ENCODE data around the gene RNPEPL1. TPM values are rescaled to one million over a fixed set of nuclear protein-coding genes. Genes with fewer than 3 reads are reported as not detected.

The RNPEPL1 gene
- total and polyA plus RNA-seq, 12 donors: 5.1 to 259 (median 59.5) TPM

DNA sequence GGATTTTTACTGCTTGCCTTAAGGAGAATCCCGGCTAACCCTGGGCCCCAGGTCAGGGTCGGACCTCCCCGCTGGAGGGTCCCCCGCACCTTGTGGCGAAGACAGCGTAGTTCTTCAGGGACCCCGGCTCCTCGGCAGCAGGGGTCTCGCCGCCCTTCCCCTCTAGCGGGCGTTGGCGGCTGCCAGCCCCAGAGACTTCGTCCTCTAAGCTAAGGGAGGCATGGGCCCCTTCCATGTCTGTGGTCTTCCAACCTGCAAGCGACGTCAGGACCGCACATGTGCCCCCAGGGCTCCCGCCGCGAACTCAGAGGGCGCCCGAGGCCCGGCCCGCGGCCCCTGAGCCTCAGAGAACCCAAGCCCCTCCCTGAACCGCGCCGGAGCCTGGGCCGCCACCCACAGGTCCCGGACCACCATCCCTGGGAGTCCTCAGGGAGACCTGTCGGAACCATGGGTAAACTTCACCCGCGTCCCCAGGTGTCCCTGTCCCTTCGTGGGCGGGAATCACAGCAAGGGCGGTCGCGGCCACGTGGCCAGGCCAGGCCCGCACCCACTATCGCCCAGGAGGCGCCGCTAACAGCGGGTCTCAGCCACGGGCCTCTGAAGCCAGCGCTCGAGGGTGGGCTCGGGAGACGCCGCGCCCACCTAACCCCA lies 11.1 kb upstream of the RNPEPL1 start:
- intact Hi-C loops (cut with DNase I): no loop called here
- DNase-seq: peak in 5 of 7 donors; percentile 19 to 53 (median 20)
- TF ChIP-seq POLR2A (IDR thresholded peaks at IDR 0.05): no peak
- TF ChIP-seq, protein P1, sequence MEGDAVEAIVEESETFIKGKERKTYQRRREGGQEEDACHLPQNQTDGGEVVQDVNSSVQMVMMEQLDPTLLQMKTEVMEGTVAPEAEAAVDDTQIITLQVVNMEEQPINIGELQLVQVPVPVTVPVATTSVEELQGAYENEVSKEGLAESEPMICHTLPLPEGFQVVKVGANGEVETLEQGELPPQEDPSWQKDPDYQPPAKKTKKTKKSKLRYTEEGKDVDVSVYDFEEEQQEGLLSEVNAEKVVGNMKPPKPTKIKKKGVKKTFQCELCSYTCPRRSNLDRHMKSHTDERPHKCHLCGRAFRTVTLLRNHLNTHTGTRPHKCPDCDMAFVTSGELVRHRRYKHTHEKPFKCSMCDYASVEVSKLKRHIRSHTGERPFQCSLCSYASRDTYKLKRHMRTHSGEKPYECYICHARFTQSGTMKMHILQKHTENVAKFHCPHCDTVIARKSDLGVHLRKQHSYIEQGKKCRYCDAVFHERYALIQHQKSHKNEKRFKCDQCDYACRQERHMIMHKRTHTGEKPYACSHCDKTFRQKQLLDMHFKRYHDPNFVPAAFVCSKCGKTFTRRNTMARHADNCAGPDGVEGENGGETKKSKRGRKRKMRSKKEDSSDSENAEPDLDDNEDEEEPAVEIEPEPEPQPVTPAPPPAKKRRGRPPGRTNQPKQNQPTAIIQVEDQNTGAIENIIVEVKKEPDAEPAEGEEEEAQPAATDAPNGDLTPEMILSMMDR (IDR thresholded peaks at IDR 0.05): no peak
- WGBS, 4 donors: 29 to 56% (median 31%) methylated on average over 6 to 51 of the region's 51 CpGs; no CpG with 5 or more reads in 1 of the 4 donors
- no peak overlapping the region for H3K27ac ChIP-seq
- H3K36me3 ChIP-seq (replicated peaks in 1 of 2): peaks cover 0 to 7% of the 10 kb centered on the region in 2 donors
- H3K27me3 ChIP-seq: no peaks in the 10 kb centered on the region
- peaks cover 16 to 42% of the 10 kb centered on the region in 2 donors for H3K4me1 ChIP-seq (replicated peaks in 1 of 2)
- no peaks in the 10 kb centered on the region for H3K9me3 ChIP-seq (replicated peaks in 1 of 3)
- peak overlapping the region in 2 of 4 donors; percentile 42 to 64 for H3K4me3 ChIP-seq

DNA sequence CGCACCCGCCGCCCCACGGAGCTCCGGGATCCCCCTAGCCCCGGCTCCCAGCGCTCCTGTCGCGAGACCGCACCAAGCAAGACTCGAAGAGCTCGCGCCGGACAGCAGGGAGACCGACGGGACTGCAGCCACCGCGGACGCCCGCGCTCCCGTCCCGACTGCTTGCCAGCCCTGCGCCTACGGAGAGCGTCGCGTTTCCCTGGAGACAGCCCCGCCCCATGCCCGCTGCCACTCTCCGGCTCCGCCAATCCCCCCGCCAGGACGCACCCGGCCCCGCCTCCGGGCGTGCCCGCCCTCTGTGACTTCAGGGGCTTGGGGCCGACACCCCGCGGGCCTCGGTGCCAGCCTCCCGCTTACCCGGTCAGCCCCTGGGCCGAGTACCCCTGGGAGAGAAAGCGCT lies 10.5 kb upstream of the RNPEPL1 start, which contains the start of gene ANKMY1:
Gene ANKMY1, minus strand, starts transcription at position 181 of the 400 bp plus-strand sequence. CDS start 653 bp downstream, outside the sequence.
- H3K4me1 ChIP-seq (replicated peaks in 1 of 2): peaks cover 16 to 44% of the 10 kb centered on the region in 2 donors
- peak; percentile 70 to 80 (median 75) for DNase-seq
- 4 to 6% methylated on average over 47 of the region's 47 CpGs; no CpG with 5 or more reads in 2 of the 4 donors for WGBS, 4 donors

DNA sequence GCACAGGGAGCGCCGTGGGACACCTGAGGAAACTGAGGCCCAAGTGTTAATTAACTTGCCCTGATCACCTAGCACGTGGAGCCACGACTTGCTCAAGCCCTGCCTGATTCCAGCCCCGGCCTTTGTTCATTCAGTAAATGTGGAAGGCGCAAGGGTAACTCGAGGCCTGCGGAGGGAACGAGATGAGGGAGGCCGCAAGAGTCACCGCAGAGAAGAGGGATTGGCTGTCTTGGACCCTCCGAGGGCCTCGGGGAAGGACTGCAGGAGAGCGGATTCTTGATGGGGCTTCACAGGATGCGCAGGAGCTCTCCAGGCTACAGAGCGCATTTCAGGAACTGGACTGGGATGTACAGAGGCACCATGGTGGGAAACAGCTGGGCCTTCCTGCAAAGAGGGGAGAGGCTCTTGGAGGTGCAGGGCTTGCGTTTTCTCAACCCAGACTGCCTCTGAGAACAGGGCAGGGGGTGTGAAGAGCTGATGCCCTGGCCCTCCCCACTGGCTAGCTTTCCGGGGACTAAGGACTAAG lies 10.0 kb upstream of the RNPEPL1 start:
- Histone ChIP-seq H3K4me1 (replicated peaks in 1 of 2) (peaks cover 16 to 44% of the 10 kb centered on the region in 2 donors), H3K4me3 (peak overlapping the region in 1 of 4 donors; percentile 64), H3K27me3 (no peaks in the 10 kb centered on the region), H3K27ac (no peak overlapping the region), H3K9me3 (replicated peaks in 1 of 3) (no peaks in the 10 kb centered on the region), H3K36me3 (replicated peaks in 1 of 2) (no peaks in the 10 kb centered on the region)
- WGBS, 4 donors: 76 to 84% (median 81%) methylated on average over 16 to 18 of the region's 18 CpGs
- TF ChIP-seq POLR2A (IDR thresholded peaks at IDR 0.05): no peak
- TF ChIP-seq, protein P1 (IDR thresholded peaks at IDR 0.05): no peak
- intact Hi-C loops (cut with DNase I): no loop called here
- DNase-seq: peak in 4 of 7 donors; percentile 16 to 55 (median 30)

More for the DNA sequence above, 10.5 kb upstream of the RNPEPL1 start, which contains the start of gene ANKMY1:
- peak within 1 kb of the TSS in 2 of 4 donors; percentile 42 to 64 for H3K4me3 ChIP-seq
- TF ChIP-seq, protein P1 (IDR thresholded peaks at IDR 0.05): no peak
- no peak for TF ChIP-seq POLR2A (IDR thresholded peaks at IDR 0.05)
- no peaks in the 10 kb centered on the region for H3K27me3 ChIP-seq
- peaks cover 0 to 1% of the 10 kb centered on the region in 2 donors for H3K36me3 ChIP-seq (replicated peaks in 1 of 2)
- no peak within 1 kb of the TSS for H3K27ac ChIP-seq
- intact Hi-C loops (cut with DNase I): no loop called here
- no peaks in the 10 kb centered on the region for H3K9me3 ChIP-seq (replicated peaks in 1 of 3)

DNA sequence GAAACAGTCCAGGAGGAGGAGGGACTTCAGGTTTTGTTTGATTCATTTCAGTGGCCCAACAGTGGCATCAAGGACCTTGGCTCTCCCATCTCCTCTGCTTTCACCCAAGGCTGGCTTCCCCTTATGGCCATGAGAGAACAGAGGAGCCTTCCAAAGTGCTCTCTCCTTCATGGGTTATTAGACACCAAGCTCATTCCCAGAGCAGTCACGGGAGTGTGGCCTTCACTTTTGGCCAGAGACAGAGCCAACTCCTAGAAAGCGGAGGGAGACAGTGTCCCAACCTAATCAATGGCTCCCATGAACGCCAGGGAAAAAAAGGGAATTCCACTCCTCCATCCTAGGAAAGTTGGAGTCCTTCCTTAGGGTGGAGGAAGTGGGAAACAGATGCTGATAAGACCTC lies 9.0 kb upstream of the RNPEPL1 start:
- WGBS, 4 donors: 63 to 90% (median 71%) methylated on average over 3 of the region's 3 CpGs
- intact Hi-C loops (cut with DNase I): no loop called here
- TF ChIP-seq POLR2A (IDR thresholded peaks at IDR 0.05): no peak
- TF ChIP-seq, protein P1 (IDR thresholded peaks at IDR 0.05): no peak
- DNase-seq: peak in 4 of 7 donors; percentile 21 to 35 (median 26)
- Histone ChIP-seq H3K27me3 (no peaks in the 10 kb centered on the region), H3K27ac (peak overlapping the region in 3 of 5 donors; percentile 20 to 99 (median 96)), H3K4me3 (no peak overlapping the region), H3K4me1 (replicated peaks in 1 of 2) (peaks cover 16 to 44% of the 10 kb centered on the region in 2 donors), H3K36me3 (replicated peaks in 1 of 2) (no peaks in the 10 kb centered on the region), H3K9me3 (replicated peaks in 1 of 3) (no peaks in the 10 kb centered on the region)

All from adrenal gland (tissue), 12 donors.